NT2/D1 (cell line): ENCODE data around the gene PRPF40B.

ENCODE experiments used
- SUZ12 ChIP-seq: IDR thresholded peaks from 2 replicates; pipeline ENCODE4 v1.6.1; 2011; ENCODE audit not compliant: insufficient read length, insufficient read depth; ENCODE audit errors: extremely low read depth
- YY1 ChIP-seq: IDR thresholded peaks from 2 replicates; pipeline ENCODE4 v1.6.1; 2011; ENCODE audit not compliant: insufficient read length, insufficient read depth
- ZNF274 ChIP-seq: IDR thresholded peaks from 2 replicates; pipeline ENCODE4 v1.6.1; 2011; ENCODE audit warnings: mild to moderate bottlenecking, low read depth, low read length

DNA sequence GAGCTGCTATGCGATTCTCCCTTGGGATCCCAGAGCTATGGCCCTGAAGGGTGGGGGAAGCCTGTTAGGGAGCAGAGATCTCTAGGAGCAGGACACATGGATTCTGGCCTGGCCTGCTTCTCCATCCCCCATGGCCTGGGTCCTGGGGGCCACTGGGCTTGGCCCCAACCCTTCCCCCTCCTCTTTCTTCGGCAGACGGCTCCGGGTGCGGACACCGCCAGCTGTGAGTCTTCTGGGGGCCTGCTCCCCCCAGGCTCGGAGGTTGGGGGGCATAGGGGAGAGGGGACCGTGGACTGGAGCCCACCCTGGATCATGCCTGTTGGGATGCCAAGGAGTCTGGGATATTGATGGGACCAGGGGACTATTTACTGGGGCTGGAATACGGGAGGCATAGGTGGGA is 9.0 kb downstream of the PRPF40B start:
- TF ChIP-seq ZNF274 (no peak), YY1 (no peak), SUZ12 (no peak)
